ENCODE data around the gene PKNOX2.

PKNOX2 gene

DNA sequence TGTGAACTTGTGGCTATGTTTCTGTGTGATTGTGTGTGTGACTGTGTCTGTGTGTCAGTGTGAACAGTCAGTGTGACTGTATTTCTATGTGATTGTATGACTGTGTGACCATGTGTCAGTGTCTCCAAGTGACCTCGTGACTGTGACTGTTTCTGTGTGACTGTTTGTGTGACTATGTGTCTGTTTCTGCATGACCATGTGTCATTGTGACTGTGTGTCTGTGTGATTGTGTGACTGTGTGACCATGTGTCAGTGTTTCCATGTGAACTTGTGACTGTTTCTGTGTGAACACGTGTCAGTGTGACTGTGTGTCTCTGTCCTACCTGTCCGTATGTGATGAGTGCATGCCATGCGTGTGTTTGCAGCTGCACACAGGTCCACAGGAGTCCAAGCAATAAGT, 8.8 kb upstream of the PKNOX2 start:
- peaks cover 3% of the 10 kb centered on the region for H3K27me3 ChIP-seq (ENCODE audit: insufficient read depth, low read length, poor library complexity)
- H3K9me3 ChIP-seq (ENCODE audit: insufficient read depth, low read length, severe bottlenecking) = no peaks in the 10 kb centered on the region
- no peaks in the 10 kb centered on the region for H3K79me2 ChIP-seq (ENCODE audit: insufficient read depth, low read length)
- no peak overlapping the region for H3K4me2 ChIP-seq (ENCODE audit: insufficient read depth, low read length)
- H3K4me1 ChIP-seq (ENCODE audit: insufficient read depth, low read length) = no peaks in the 10 kb centered on the region
- no peak for TF ChIP-seq EZH2 (IDR thresholded peaks at IDR 0.05; ENCODE audit: borderline replicate concordance, low read depth, low read length, severe bottlenecking)
- no peak for TF ChIP-seq CTCF (IDR thresholded peaks at IDR 0.05; ENCODE audit: borderline replicate concordance, extremely low read depth, low read length, poor library complexity, severe bottlenecking)
- H3K4me3 ChIP-seq (ENCODE audit: low read depth in 1 of 2, low read length in 2 of 2) = no peak overlapping the region
- DNase-seq (no peak), ATAC-seq (ENCODE audit: insufficient read depth, low read depth) (no peak)
- H3K9ac ChIP-seq (ENCODE audit: low read depth, low read length) = no peak overlapping the region
- H3K27ac ChIP-seq (ENCODE audit: low read length) = no peak overlapping the region
- H2AFZ ChIP-seq (ENCODE audit: low read depth, low read length) = no peak overlapping the region
- no peaks in the 10 kb centered on the region for H3K36me3 ChIP-seq (ENCODE audit: insufficient read depth, low read length)
- H4K20me1 ChIP-seq (ENCODE audit: insufficient read depth, low read length) = no peaks in the 10 kb centered on the region

- no peak overlapping the region for H3K27ac ChIP-seq (ENCODE audit: low read length)
- H3K9ac ChIP-seq (ENCODE audit: low read depth, low read length) = no peak overlapping the region
- H4K20me1 ChIP-seq (ENCODE audit: insufficient read depth, low read length) = no peaks in the 10 kb centered on the region
- no peaks in the 10 kb centered on the region for H3K79me2 ChIP-seq (ENCODE audit: insufficient read depth, low read length)
- ATAC-seq (ENCODE audit: insufficient read depth, low read depth) (no peak), DNase-seq (no peak)
- TF ChIP-seq CTCF (IDR thresholded peaks at IDR 0.05; ENCODE audit: borderline replicate concordance, extremely low read depth, low read length, poor library complexity, severe bottlenecking) (no peak), EZH2 (IDR thresholded peaks at IDR 0.05; ENCODE audit: borderline replicate concordance, low read depth, low read length, severe bottlenecking) (no peak)
- H3K36me3 ChIP-seq (ENCODE audit: insufficient read depth, low read length) = no peaks in the 10 kb centered on the region
- H3K4me2 ChIP-seq (ENCODE audit: insufficient read depth, low read length) = no peak overlapping the region
- H2AFZ ChIP-seq (ENCODE audit: low read depth, low read length) = no peak overlapping the region
- no peak overlapping the region for H3K4me3 ChIP-seq (ENCODE audit: low read depth in 1 of 2, low read length in 2 of 2)
- peaks cover 1% of the 10 kb centered on the region for H3K27me3 ChIP-seq (ENCODE audit: insufficient read depth, low read length, poor library complexity)
- no peaks in the 10 kb centered on the region for H3K9me3 ChIP-seq (ENCODE audit: insufficient read depth, low read length, severe bottlenecking)
- no peaks in the 10 kb centered on the region for H3K4me1 ChIP-seq (ENCODE audit: insufficient read depth, low read length)
Observed at GRCh38 chr11:125156346-125157117, 8.0 kb upstream of the PKNOX2 start.

DNA sequence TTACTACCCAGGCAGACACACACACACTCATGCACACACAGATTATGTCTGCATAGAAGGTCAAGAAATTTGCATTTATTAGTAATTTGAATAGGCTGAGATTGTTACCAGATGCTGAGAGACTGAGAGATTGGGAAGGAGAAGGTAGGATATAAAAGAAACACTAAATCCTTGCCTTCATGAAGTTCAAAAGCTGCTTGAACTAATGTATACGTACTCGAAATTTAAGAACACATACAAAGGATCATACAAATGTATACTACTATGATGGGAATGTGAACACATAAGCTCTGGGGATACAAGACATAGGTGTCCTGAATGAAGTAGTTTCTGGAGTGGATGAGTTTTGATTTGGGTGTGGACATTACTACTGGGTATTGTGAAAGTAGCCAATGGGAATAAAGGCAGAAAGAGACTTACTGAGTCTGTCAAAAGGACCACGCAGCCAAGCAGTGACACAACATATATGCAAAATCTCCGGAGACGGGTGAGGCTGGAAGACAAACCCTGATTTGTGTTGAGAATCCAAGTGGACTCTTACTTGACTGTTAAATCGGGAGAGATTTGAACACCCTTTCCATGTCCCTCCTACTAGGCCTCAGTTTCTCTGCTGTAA, 7.3 kb upstream of the PKNOX2 start:
- H3K9ac ChIP-seq (ENCODE audit: low read depth, low read length) = no peak overlapping the region
- no peak overlapping the region for H3K27ac ChIP-seq (ENCODE audit: low read length)
- ATAC-seq (ENCODE audit: insufficient read depth, low read depth) (no peak), DNase-seq (no peak)
- no peaks in the 10 kb centered on the region for H3K27me3 ChIP-seq (ENCODE audit: insufficient read depth, low read length, poor library complexity)
- H3K4me1 ChIP-seq (ENCODE audit: insufficient read depth, low read length) = no peaks in the 10 kb centered on the region
- no peak for TF ChIP-seq EZH2 (IDR thresholded peaks at IDR 0.05; ENCODE audit: borderline replicate concordance, low read depth, low read length, severe bottlenecking)
- no peak for TF ChIP-seq CTCF (IDR thresholded peaks at IDR 0.05; ENCODE audit: borderline replicate concordance, extremely low read depth, low read length, poor library complexity, severe bottlenecking)
- H4K20me1 ChIP-seq (ENCODE audit: insufficient read depth, low read length) = no peaks in the 10 kb centered on the region
- no peak overlapping the region for H2AFZ ChIP-seq (ENCODE audit: low read depth, low read length)
- H3K79me2 ChIP-seq (ENCODE audit: insufficient read depth, low read length) = no peaks in the 10 kb centered on the region
- H3K36me3 ChIP-seq (ENCODE audit: insufficient read depth, low read length) = no peaks in the 10 kb centered on the region
- no peak overlapping the region for H3K4me2 ChIP-seq (ENCODE audit: insufficient read depth, low read length)
- no peaks in the 10 kb centered on the region for H3K9me3 ChIP-seq (ENCODE audit: insufficient read depth, low read length, severe bottlenecking)
- H3K4me3 ChIP-seq (ENCODE audit: low read depth in 1 of 2, low read length in 2 of 2) = no peak overlapping the region
